HCEC 1CT (cell line): ENCODE data around the gene LEPROT.

ENCODE experiments used
- DNase-seq: peaks from one replicate; pipeline ENCODE4 v3.0.0-alpha.2; 2017

LEPROT gene

DNA sequence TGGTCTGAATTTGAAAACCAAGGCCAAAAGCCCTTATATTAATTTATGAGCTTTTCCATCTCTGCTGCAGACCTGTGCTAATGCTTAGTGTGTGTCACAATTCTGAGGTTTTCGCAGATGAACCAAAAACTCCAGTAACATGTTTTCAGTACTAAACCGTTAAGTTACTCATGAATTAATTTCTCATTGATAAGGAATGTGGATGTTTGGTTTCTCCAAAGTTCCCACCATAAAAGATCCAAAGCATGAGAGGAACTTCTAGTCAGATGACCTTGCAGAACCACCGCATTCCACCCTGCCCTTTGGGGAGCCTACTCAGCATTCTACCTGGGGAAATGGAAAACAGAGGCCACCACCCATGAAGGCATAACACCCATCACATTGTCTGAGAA, 7.5 kb upstream of the LEPROT start:
- DNase-seq = peak; percentile 79

DNA sequence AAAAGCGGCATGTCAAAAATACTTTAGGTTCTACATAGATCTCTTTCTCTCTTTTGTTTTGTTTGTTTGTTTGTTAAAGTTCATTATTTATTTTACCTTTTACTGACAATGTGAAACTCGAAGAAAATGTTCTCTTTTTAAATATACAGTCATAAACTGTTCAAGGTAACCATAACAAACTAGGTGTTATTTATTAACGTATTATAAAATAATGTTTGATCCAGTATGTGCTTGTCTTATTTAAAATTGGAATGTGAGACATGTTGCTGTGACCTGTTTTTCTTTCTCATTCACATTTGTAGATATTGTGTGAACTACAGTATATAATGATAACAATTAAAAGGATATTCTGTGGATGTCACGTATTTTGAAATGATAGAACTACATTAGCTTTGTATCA, 5.9 kb upstream of the LEPROT start:
- DNase-seq = no peak

DNA sequence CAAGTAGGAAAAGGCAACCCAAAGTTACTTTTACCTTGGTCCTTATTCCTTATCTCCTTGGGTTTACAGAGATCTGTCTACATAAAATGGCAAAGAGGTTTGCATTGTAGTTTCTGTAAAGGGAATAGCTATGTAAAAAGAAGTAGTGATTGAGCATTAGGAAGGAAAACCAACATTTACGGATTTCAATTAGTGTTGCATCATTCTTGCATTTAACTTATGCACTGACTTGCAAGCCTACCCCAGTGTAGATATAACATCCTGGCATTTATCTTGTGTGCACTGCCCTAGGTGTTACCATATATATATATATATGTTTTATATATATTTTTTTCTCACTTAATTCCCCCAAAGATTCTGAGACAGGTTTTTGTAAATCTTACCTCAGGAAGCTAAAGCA, 3.7 kb upstream of the LEPROT start:
- no peak for DNase-seq

DNA sequence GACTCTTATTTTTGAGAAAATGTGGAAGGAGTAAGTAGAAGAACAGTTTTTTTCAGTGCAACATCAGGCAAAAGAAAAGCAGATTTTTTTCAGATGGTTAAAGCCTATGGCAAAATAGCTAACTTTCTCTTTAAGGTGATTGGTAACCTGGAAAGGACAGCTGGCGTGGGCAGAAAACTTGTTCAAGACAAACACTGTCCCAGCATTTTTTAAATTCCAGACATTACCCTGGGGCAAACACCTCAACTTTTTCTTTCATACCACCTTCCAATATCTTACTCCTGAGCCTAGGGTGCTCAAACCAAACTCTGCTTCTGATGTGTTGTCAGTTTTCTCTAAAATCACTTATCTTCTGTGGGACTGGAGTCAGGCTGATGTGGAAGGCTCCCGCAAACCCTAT, 2.7 kb upstream of the LEPROT start:
- DNase-seq = no peak

DNA sequence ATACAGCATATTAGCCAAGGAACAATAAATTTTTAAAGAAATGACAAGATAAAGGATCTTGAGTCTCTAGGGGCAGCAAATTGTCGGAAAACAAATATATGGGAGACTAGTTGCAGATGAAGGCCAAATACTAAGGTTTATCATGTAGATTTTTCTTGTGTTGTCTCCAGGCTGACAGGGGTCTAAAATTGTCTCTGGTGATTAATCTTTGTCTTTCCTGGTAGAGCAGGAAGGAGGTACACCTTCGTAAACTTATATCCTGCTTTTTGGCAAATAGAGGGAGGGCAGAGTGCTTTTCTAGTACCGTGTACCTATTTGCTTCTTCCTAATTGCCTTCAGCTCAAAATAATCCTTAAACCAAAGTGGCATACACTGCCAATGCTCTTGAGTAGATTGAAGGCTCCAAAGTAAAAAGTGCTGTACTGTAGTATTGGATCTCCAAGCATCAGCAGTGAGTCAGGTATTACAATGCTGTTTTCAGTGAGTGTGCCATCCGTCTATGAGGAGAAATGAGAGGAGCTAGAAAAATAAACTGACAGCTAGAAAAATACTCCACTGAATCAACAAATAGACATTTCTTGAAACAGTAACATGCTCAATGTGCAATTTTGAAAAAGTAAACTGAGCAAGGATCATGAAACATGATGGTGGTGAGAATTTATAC, 1.8 kb upstream of the LEPROT start:
- peak; percentile 40 for DNase-seq

DNA sequence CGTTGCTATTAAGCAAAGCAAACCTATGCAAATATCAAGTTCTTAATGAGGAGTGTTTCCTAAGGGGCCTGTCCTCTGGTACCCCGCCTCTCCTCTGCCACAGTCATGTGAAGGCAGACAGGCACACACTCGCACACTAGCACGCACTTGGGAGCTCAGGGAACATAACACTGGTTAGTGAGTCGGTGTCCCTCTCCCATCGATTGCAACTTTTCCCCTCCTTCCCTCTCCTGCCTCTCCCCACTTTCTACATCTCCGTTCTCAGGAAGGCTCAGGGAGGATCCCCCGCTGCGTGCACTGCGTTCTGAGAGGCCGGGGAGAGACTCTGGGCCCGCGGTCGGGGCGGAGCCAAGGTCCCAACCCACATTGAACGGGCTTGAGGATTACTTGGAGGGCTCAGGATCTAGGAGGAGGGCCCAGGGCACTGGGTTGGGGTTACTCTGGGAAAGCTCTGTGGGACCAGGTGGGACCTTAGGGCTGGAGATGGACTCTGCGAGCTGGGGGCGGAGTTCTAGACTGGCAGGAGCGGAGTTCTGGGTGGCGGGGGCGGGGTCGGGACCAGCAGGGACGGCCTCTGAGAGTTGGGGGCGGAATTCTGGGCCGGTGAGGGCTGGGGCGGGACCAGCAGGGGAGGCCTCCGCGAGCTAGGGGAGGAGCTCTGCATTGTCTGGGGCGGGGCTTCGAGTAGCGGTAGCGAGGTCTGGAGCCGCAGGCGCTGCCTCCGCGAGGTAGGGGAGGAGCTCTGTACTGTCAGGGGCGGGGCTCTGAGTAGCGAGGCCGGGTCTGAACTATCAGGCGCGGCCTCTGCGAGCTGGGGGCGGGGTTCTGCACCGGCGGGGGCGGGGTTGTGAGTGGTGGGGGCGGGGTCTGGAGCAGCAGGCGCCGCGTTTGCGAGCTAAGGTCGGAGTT, 533 bp upstream of the LEPROT start:
- peak; percentile 100 for DNase-seq

DNA sequence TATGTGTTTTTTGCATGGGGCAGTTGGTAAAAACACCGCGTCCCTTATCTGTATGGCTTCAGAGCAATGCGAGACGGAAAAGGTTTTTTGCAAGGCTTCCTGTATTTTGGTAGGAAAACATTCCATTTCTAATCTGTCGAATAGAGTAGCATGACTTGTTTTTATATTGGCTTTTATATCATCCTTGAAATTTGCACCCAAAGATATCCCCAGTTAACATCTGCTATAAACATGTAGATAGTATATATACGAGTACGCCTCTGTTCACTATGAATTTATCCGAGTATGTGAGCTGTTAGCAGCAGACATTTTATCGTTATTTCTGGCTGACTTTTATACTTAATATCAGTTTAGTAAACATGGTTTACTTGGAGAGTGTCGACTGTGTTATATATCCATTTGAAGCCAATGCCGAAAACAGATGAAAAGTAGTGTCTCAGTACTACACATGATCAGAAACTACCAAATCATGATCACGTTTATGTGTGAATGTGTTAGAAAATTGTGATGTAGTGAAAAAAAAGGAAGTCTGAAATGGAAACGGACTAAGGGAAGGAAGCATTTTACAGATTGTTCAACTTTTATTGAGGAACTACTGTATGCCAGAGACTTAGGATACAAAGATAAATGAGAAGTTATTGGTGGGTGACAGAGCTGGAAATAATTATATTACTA, 1.0 kb downstream of the LEPROT start:
- peak; percentile 35 for DNase-seq

DNA sequence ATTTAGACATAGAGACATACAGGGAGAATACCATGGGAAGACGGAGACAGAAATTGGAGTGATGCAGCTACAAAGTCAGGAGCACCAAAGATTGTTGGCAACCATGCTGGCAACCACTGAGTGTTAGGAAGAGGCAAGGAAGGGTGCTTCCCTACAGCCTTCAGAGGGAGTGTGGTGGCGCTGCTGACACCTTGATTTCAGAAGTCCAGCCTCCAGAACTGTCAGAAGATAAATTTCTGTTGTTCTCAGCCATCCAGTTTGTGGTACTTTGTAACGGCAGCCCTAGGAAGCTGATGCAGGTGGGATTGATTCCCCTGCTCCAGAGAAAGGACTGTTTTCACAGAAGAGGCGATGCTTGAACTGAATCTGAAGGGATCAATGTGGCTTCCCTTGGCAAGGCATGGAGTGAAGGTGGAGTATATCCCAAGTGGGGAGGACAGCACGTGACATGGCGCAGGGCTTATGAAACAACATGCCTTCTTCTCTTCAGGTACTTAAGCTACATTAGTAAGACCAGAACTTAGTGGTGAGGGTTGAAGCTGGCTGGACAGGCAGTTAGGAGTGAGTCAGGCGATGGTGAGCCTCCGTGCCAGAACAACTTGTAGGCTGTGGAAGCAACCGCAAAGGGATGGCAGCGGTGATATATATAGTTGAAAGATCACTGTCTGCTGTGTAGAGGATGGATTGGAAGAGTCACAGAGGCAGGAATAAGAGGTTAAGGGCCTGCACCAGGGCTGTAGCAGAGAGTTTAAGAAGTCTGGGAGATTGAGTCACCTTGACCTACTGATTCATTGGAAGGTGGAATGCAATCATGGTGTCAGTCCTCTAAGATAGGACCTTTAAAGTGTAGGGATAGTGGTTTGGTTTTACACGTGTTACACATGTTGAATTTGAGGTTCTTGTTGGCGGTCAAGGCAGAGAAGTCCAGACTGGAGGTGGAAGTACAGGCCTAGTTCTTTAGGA, 2.1 kb downstream of the LEPROT start:
- peak; percentile 49 for DNase-seq

DNA sequence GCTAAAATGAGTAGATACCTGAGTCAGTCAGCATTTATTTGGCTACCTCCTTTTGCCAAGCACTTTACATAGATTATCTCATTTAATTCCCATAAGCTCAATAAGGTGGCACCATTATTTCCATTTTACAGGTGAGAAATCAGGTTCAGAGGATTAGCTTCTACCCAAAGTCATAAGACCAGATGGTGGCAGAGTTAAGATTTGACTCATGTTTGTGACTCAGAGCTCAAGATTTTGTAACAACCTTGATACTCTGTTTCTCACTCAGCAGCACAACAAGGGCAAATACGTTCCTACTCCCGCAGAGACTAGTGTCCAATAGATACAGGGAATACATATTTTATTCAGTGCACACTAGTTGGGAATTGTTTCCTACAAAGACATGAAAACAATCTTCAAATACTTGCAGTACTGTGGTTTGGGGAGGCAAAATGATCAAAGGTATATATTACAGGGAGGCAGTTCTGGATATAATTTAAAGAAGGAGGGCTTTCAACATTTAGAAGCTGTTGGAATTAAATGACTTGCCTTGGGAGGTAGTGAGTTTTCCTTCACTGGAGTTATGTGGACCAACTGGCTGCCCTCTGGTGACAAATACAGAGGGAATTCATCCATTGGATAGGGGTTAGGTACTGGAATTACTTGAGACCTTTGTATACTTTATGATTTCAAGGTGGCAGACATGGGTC, 3.6 kb downstream of the LEPROT start:
- DNase-seq = peak; percentile 91

DNA sequence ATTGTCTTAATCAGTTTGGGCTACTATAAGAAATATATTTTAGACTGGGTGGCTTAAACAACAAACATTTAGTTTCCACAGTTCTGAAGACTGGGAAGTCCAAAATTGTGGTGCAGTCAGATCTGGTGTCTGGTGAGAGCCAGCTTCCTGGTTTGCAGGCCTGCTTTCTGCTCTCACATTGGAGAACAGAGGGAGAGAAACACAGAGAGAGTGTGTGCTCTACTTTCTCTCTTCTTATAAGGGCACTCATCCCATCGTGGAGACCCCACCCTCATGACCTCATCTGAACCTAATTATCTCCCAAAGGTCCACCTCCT, 4.1 kb downstream of the LEPROT start:
- no peak for DNase-seq

DNA sequence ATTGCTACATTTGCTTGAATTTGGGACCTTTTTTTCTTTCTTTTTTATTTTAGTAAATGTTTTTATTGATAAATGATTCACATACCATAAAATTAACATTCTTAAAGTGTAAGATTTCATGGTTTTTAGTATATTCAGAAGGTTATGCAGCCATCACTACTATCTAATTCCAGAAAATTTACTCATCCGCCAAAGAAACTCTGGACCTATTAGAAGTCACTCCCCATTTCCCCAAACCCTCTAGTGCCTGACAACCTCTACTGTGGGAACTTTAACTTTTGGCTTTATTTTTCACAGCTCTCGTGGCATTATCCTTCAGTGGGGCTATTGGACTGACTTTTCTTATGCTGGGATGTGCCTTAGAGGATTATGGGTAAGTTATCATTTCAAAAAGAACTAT, 4.5 kb downstream of the LEPROT start:
- DNase-seq = no peak

DNA sequence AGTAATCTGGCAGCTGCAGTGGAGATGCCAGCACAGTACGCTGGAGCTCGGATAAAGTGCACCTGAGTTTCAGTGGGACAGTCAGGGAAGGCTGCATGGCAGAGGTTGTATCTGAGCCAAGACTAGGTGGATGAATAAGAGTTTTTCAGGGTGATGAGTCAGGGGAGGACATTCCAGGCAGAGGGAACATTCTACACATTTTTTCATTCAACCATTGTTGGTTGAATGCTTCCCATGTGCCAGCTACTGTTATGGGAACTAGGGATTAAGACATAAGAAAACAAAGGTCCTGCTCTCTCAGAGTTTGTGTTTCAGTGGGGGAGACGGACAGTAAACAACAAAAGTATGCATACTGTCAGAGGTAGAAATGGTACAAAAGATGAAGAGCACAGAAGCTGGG, 5.2 kb downstream of the LEPROT start:
- DNase-seq = peak; percentile 90

DNA sequence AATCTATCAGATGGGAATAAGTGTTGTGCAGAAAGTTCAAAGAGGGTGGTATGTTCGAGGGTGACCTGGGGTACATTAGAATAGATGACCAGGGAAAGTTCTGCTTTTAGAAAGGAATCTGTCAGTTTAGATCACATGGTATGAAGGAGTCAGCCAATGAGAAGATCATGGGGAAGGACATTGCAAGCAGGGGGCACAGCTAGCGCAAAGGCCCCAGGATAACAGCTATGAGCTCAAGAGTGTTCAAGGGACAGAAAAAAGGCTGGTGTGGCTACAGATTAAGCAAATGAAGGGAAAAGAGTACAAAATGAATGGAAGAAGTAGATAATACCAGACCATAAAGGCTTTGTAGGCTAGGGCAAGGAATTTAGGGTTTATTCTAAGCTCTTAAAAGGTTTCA, 8.6 kb downstream of the LEPROT start:
- no peak for DNase-seq

DNA sequence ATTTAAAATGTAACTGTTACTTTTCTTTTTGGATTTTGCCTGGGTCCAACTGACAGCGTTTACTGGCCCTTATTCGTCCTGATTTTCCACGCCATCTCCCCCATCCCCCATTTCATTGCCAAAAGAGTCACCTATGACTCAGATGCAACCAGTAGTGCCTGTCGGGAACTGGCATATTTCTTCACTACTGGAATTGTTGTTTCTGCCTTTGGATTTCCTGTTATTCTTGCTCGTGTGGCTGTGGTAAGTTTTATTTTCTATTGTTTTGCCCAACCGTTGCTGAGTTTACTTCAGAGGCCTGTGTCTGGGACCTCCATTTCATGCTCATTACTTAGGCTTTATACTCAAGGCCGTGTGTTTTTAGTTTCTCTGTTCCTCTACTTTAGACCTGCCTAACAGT, 9.3 kb downstream of the LEPROT start:
- DNase-seq = peak; percentile 78

DNA sequence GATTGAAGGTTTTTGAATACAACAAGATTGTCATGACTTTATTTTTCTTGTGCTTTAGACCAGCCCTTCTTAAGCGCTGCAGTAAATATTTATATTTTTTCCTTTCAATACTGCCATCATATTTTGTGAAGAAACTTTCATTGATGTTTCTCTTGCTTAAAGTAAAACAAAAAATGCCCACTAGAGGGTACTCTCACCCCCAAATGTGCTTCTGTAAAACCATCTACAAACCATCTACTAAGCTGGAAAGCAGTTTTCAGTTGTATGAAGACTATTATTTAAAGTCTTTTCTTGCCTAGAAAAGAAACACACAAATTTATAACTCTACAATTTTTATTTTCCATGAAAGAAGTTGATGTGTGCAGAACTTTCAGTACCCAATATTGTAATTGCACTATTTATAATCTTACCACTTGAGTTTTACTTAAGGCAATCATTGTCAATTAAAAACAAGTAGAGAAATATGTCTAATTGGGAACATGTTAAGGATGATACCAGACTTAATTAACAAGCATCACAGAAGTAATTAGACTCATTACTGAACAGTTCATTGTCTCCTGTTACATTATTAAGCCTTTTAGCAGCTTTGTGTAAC, 10.7 kb downstream of the LEPROT start:
- DNase-seq = peak; percentile 53

DNA sequence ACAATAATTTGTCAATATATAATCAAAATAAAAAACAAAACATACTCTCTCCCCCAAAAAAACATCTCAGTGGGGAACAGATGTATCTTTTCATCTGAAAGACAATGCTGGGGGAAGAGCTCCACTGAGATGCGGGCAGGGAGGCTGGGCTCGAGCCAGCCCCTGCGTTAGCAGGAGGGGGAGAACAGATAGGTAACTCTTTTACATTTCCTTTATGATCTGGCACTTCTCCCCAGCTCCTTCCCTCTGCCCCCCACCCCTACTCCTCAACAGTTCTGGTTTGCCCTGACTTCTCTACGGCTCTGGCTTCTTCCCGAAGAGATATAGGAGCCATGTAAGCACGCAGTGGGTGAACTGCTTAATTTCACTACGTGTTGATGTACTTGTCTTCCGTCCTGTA, 12.4 kb downstream of the LEPROT start:
- no peak for DNase-seq

DNA sequence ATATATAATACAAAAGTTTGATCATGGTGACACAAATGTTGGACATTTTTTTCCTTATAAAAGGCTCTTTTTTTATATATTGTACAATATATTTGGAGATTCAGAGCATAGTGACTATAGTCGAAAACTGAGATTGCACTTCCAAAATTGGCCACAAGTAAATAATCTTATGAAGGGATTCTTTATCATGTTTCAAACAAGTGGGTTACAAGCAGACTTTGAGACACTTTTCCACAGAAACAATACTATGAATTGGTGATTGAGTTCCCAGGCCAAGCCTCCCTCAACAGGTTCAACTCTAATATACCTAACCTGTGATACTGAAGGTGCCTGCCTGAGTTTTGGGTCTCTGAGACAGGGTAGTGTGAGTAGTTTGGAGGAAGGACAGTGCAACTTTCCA, 13.8 kb downstream of the LEPROT start:
- no peak for DNase-seq

DNA sequence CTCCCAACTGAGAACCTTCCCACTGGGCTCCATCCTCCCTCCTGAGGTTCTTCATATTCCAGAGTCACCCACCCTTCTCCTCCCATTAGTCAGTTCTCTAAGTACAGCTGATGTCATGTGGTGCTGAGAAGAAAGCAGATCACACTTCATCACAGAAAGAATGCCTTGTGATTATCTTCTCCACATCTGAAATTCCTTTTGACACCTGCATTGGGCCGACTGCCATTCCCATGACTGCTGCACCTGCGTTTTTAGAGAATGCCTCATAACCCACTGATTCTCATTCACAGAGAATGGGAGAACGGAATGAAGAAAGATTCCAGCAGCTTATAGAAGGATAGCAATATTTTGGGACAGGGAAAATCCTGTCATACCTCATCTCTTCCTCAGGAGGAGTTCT, 14.3 kb downstream of the LEPROT start:
- no peak for DNase-seq

DNA sequence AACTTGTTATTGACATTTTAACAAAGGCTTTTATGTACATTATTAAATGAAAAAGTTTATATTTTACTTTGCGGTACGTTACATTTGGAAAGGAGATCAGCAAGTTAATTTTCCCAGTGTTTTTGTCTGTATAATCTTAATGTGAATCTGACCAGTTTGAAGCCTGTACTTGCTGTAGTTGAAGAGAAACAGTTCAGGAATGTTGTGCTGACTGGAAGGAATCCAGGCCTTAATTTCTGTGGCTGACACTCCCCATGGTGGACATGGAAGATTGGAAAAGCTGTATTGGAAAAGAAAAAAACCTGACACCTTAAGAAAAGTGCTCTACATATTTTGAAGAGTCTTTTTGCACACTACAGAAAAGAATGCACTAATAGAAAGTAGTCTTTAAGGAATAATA, 15.5 kb downstream of the LEPROT start:
- DNase-seq = no peak

DNA sequence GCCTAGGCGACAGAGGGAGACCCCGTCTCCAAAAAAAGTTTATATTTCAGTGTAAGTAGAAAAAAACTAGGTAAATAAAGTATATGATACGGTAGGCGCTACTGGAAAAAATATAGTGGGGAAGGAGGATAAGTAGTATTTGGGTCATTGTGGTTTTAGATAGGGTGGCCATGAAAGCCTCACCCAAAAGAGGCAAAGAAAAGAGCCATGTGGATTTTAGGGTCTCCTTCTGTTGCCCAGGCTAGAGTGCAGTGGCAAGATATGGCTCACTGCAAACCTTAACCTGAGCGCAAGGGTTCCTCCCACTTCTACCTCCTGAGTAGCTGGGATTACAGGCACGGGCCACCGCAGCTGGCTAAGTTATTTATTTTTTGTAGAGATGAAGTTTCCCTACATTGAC, 17.1 kb downstream of the LEPROT start:
- DNase-seq = no peak

DNA sequence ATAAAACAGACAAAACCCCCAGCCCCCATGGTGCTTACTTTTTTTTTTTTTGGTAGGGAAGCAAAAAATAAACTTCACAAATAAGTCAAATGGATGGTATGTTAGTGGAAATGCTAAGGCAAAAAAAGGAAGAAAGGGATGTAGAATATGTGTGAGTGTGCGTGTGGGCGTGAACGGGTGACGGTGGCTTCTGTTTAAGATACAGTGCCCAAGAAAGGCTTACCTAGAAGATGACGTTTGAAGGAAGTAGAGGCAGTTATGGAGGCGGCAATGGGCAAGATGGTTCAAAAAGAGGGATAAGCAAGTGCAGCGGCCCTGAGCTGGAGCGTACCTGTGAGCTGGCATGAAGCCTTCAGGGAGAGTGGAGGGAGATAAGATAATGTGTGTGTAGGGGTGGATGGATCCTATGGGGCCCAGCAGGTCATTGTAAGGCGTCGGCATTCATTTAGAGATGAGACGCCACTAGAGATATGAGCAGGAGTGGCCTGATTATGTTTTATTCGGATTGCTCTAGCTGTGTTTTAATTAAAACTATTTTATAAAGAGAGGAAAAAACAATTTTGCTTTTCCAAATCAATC, 19.9 kb downstream of the LEPROT start:
- DNase-seq = no peak

DNA sequence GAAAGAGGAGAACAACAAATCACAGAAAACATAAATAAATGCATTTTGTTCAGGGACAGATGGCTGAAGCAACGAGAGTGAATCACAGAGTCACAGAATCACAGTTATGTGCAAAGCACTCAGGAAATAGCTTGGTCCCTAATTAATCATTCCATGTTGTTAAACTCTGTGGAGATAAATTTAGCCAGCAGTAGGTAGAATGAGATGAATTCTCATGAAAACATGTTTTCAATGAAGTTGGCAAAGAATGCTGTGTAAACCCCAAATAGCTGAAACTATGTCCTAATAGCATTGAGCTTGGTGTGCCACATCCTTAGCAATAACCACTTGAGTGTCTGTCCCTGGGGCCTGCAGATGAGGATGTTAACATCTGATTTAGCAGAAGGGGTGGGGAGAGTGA, 20.4 kb downstream of the LEPROT start:
- peak; percentile 21 for DNase-seq
